NCI-H1694 (cell line): ENCODE measurements around the gene DNM1.
A peak's percentile ranks its signal among the peaks of the same experiment; 100 is the strongest.

Experiments used
- DNase-seq: peaks from one replicate; lab custom pipeline; 2025; lab: John Stamatoyannopoulos, UW

Gene DNM1

DNA sequence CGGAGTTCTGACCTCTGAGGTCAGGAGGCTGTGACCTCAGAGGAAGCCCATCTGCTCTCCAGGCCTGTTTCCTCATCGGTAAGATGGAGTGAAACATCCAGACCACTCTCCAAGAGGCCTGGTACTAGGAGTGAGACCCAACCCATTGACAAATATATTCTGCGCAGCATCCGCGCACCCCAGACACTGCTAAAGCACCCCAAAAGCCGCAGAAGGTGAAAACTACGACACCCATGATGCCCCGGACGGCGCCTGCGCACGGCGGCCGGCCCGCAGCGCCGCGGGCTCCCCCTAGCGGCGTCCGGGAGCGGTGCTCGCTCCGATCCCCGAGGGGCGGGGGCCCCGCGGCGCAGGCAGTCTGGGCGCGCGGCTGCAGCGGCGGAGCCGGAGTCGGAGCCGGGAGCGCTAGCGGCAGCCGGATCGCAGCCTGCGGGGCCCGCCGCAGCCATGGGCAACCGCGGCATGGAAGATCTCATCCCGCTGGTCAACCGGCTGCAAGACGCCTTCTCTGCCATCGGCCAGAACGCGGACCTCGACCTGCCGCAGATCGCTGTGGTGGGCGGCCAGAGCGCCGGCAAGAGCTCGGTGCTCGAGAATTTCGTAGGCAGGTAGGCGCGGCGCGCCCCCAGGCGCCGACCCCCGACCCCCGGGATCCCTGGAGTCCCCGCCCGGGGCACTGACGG is at the start of gene DNM1:
DNM1 (plus strand) TSS at position 356 of the 683 bp plus-strand sequence; CDS start at position 448, 92 bp downstream.
- DNase-seq = no peak

- DNase-seq = no peak
Measured at GRCh38 chr9:128153947-128154695, 49.1 kb upstream of the DNM1 start.

DNA sequence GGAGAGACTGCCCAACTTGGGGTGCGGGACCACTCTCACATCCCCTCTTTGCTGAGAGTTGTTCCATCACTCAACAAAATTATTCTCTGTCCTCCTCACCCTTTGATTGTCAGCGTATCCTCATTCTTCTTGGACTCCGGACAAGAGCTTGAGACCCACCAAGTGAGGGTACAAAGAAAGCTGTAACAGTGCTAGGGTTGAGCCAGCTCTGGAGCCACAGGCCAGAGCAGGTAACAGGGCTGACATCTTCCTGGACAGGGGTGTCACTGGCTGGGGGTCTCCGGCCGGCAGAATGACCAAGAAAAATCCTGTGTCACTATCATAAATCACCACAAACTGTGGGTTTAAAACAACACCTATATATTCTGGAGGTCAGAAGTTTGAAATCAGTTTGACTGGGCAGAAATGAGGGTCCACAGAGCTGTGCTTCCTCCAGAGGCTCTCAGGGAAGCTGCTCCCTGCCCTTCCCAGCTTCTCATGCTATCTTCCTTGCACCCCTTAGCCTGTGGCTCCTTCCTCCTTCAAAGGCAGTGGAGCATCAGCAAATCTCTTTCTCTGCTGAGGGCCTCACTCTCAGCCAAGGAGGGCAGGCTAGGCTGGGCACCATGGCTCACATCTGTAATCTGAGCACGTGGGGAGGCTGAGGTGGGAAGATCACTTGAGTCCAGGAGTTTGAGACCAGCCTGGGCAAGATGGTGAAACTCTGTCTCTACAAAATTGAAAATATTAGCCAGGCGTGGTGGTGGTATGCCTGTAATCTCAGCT is 47.3 kb upstream of the DNM1 start:
- DNase-seq = no peak

DNA sequence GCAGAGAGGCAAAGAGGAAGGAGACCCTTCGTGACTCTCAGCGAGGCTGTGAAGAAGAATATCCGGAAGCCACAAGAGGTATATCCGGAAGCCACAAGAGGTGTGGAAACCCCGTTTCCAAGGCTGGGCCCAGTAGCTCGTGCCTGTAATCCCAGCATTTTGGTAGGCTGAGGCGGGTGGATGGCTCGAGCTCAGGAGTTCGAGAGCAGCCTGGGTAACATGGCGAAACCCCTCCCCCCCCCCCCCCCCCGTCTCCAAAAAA is 43.7 kb upstream of the DNM1 start:
- peak; percentile 10 for DNase-seq

DNA sequence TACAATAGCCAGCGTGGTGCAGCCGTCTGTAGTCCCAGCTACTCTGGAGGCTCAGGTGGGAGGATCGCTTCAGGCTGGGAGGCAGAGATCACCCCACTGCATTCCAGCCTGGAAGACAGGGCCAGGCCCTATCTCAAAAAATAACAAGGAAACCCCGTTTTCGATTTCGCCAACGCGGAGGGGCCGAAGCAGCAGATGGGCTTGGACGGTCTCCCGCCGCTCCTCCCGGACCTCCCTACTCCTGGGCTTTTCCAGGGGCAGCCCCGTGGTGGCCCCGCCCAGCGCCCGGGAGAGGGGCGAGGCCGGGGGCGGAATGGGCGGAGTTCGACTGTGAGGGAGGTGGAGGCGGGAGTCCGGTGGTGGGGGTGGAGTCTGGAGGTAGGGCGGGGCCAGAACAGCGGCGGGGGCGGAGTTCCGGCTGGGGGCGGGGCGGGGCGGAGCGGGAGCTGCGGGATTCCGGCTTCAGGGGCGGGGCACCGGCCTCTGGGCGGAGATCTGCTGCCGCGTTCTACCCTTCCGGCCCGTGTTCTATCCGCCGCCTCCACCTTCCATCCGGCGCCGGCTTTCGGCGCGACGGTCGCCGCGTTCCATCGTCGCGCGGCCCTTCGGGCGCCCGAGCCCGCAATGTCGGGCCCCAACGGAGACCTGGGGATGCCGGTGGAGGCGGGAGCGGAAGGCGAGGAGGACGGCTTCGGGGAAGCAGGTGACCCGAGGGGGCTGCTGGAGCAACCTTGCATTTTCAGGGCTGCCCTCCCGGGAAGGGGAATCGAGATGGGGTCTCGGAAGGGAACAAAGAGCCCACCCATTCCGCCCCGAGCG is 43.2 kb upstream of the DNM1 start, which contains the start of gene BBLN:
BBLN (plus strand) TSS at position 482 of the 819 bp plus-strand sequence; CDS start at position 625, 143 bp downstream.
- DNase-seq = peak; percentile 93

DNA sequence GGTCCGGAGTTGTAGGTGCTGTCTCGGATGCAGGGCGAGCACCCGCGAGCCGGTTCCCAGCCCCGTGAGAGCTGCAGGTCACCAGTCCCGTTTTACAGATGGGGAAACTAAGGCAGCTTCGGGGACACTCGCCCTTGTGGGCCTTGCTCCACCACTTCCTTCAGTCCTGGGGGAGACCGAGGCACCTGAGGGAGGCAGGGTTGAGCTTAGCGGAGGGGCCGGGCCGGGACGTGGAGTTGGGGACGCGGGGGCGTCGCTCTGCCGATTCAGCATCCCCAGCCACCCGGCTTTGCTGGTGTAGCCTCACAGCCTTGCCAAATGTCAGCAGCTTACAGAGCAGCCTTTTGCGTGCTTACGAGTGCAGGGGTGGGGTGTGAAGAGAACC is 42.6 kb upstream of the DNM1 start:
- no peak for DNase-seq

DNA sequence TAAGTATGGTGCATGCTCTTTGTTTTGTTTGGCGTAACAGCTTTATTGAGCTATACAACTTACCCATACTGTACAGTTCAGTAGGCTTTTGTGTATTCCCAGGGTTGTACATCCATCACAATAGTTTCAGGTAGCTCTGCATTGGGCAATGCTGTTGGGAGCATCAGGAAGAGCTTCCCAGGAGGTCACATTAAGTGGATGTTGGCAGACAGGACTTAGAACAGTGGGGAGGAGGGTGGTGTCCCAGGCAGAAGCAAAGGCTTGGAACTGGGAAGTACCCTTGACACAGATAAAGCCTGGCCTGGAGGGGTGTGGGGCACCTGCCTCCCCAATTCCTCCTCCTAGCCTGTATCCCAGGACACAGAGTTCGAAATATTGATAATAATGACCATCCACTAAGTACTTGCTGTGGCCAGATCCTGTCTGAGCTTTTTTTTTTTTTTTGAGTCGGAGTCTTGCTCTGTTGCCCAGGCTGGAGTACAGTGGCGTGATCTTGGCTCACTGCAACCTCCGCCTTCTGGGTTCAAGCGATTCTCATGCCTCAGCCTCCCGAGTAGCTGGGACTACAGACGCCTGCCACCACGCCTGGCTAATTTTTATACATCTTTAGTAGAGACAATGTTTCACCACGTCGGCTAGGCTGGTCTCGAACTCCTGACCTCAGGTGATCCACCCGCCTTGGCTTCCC is 41.8 kb upstream of the DNM1 start:
- no peak for DNase-seq

DNA sequence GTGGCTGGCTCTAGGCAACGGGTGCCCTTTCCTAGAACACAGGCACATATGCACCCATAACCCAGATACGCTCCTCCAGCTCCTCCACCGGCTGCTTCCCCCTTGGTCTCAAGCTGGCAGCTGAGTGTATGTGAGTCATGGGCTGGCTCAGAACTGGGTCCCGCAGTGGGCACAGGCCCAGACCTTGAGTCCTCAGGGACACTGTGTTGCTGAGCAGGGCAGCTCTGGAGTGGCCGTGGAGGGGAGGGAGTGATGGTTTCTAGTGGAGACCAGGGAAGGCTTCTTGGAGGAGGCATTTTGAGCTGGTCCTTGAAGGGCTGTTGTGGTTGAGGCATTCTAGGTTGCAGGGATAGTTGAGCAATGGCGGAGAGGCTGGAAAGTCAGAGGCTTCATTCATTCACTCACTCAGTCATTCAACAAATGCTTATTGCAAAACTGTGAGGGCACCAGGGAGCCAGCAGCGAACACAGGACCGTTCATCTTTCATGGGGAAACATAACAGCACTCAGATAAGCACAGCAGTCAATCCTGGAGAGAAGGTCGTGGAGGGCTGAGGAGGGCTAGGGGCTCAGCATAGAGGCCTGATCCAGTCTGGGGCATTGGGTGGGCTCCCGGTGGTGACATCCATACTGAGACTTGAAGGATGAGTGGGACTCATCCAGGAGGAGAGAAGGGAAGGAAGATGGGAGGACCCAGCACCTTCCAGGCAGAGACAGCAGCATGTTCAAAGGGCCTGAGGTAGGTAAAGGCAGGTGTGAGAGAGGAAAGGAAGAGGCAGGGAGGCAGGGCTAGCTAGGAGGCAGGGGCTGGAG is 40.8 kb upstream of the DNM1 start:
- no peak for DNase-seq

GRCh38 chr9:128163027-128163515 is 40.1 kb upstream of the DNM1 start:
- no peak for DNase-seq

GRCh38 chr9:128163523-128164306 is 39.5 kb upstream of the DNM1 start:
- no peak for DNase-seq

- DNase-seq = no peak
Measured at GRCh38 chr9:128164307-128164885, 38.8 kb upstream of the DNM1 start.

GRCh38 chr9:128166169-128166568 is 37.0 kb upstream of the DNM1 start:
- no peak for DNase-seq

- no peak for DNase-seq
Measured at GRCh38 chr9:128167209-128167608, 36.0 kb upstream of the DNM1 start.

- no peak for DNase-seq
Measured at GRCh38 chr9:128168731-128169308, 34.4 kb upstream of the DNM1 start.

DNA sequence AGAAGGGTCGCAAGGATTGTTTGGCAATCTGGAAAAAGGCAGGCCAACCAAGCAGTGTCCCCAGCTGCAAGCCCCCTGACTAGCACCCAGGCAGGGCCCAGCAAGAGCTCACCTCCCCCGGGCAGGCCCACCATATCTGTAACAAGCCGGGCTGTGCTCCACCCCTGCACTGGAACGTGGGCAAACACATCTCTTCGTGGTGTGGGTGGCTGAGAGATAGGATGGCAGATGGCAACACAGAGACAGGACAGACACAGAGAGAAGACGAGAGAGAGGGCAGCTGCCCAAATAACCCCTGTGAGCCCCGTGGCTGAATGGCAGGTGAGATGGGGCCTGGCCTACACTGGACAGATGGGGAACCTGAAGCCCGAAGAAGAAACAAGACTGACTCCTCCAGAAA is 33.7 kb upstream of the DNM1 start:
- DNase-seq = no peak

DNA sequence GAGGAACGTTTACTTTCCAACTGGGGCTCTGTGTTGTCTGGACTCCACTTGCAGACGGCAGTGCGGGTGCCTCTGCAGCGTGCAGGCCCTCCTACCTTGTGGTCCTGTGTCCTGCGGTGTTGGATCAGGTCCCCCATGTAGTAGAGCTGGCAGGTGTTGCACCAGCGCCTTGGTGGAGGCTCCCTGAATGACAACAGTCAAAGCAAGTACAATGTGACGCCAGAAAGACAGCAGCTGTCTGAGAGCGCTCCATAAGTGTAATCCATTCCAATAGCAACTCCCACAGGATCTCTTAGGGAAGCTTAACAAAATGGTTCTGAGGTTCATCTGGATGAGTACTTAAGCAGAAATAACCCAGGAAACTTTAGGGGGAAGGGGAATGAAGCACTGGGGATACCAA is 33.3 kb upstream of the DNM1 start:
- peak; percentile 73 for DNase-seq

- DNase-seq = no peak
Measured at GRCh38 chr9:128174062-128174461, 29.1 kb upstream of the DNM1 start.

DNA sequence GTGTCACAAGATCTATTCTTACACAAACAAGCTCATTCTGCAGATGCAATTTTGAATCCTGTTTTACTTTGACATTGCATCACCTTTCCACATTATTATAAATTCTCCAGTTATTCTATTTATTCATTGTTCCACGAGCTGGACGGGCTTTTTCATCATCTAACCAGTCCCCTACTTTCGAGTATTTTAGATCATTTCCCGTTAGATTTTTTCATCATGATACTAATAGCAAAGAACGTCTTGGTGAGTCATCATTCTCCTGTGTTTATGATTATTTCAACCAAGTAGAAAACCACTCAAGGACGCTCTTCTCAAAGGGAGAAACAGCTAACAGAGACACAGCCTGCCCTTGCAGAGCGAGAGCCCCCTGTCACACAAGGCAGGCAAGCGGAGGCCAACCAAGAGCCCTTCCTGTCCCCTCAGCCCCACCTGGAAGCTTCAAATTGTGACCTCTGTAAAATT is 28.0 kb upstream of the DNM1 start:
- DNase-seq = no peak

GRCh38 chr9:128175726-128176125 is 27.5 kb upstream of the DNM1 start:
- no peak for DNase-seq
